Right lung (tissue), 5 donors: Measurements from ENCODE around the gene ZNF808. TPM values are rescaled to one million over a fixed set of nuclear protein-coding genes. Genes with fewer than 3 reads are reported as not detected.
A peak's percentile ranks its signal among the peaks of the same experiment; 100 is the strongest.
"Not testable (repeated sequence)": the region's sequence is repeated elsewhere in the genome, so short reads cannot be mapped to it uniquely, and the experiment has no call there.

Source experiments
- DNase-seq, 2 donors: peaks; one replicate each; pipeline ENCODE4 v3.0.0-alpha.2; 2013
- polyA plus RNA-seq, 5 donors: library from polyadenylated mRNA; unstranded; fragments of 120-200 nt; gene quantifications; one replicate each; pipeline versions ENCODE4 v1.2.1 to v1.2.3, GENCODE V29; 2013; ENCODE audit warnings: inconsistent platforms in 1 of 5, low replicate concordance in 1 of 5; ENCODE audit not compliant: insufficient read length in 5 of 5, insufficient read depth in 1 of 5

Gene ZNF808
- polyA plus RNA-seq, 5 donors = 7.8 to 18.4 (median 16.5) TPM

GRCh38 chr19:52535385-52535770 is 7.9 kb downstream of the ZNF808 start:
- DNase-seq = not testable (repeated sequence)

DNA sequence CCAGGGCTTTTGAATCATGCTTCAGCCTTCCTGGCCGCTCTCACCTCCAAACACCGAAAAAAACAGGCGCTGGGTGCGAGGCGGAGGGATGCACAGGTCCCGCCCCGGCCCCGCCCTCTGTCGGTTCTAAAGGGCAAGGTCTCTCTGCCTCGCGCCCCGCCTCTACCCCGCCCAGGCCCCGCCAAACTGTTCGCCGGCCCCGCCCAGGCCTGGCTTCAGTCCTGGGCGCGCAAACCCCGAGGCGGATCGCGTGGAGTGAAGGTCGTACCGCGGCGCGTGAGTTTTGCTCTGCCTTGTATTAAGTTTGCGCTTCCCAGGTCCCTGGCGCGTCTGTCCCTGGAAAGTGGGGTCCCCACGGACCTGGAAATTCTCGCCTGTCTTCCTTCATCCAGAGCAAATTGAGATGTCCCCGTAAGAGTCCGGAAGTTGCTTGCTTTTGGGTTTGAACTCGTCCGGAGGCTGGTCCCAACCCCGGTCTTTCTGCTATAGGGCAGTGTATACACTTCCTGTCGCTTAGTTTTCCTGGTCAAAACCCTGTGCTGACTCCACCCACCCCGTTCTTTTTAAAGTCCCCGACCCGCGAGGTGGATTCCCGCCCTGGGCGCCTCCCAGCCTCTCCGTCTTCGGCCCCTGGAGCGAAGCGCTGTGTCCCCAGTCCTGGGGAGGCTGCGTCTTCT is 8.4 kb downstream of the ZNF808 start:
- DNase-seq = peak; percentile 74 to 81

GRCh38 chr19:52536448-52536800 is 9.0 kb downstream of the ZNF808 start:
- DNase-seq = peak in 1 of 2 donors; percentile 1

GRCh38 chr19:52538815-52539214 is 11.3 kb downstream of the ZNF808 start:
- not testable (repeated sequence) for DNase-seq

DNA sequence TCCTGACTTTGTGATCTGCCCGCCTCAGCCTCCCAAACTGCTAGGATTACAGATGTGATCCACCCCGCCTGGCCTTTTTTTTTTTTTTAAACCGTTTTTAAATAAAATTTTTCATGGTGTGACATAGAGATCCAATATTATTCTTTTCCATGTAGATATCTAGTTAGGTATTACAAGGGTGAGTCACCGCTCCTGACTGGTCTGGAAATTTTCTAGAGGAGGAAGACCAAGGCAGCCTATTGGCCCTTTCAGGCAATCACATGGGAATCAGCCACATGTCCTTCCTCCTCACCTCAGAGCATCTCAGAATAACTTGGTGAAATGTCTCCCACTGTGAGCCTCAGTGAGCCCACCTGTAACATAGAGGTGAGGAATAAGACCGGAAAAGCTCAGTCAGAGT is 13.7 kb downstream of the ZNF808 start:
- DNase-seq = not testable (repeated sequence)

DNA sequence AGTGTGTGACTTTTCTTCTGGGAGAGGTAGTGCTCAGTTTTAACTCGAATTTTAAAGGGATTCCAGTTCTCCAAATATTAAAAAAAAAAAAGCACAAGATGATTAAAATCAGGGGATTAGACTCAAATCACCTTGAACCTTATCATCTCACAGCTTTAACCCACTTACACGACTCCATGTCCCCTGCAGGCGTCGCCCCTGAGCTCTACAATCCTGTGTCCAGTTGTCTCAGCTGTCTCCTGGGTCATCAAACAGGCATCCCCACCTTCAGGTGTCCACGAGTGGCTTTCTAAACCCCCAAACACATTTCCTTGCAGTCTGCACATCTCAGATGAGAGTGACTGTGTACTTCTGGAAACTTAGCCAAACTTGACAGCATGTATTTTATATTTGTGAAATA is 14.1 kb downstream of the ZNF808 start:
- no peak for DNase-seq

- DNase-seq = not testable (repeated sequence)
These were observed 15.1 kb downstream of the ZNF808 start for GRCh38 chr19:52542541-52542940.

- DNase-seq = no peak
These were observed 15.7 kb downstream of the ZNF808 start for GRCh38 chr19:52542984-52543664.

DNA sequence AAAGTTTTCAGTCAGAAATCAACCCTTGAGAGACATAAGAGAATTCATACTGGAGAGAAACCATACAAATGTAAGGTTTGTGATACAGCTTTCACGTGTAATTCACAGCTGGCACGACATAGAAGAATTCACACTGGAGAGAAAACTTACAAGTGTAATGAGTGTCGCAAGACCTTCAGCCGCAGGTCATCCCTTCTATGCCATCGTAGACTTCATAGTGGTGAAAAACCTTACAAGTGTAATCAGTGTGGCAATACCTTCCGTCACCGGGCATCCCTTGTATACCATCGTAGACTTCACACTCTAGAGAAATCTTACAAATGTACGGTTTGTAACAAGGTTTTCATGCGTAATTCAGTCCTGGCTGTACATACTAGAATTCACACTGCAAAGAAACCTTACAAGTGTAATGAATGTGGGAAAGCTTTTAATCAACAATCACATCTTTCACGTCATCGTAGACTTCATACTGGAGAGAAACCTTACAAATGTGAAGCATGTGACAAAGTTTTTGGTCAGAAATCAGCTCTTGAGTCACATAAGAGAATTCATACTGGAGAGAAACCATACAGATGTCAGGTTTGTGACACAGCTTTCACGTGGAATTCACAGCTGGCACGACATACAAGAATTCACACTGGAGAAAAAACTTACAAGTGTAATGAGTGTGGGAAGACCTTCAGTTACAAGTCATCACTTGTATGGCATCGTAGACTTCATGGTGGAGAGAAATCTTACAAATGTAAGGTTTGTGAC is 26.9 kb downstream of the ZNF808 start:
- DNase-seq = no peak

GRCh38 chr19:52557231-52557995 is 29.9 kb downstream of the ZNF808 start:
- no peak for DNase-seq

DNA sequence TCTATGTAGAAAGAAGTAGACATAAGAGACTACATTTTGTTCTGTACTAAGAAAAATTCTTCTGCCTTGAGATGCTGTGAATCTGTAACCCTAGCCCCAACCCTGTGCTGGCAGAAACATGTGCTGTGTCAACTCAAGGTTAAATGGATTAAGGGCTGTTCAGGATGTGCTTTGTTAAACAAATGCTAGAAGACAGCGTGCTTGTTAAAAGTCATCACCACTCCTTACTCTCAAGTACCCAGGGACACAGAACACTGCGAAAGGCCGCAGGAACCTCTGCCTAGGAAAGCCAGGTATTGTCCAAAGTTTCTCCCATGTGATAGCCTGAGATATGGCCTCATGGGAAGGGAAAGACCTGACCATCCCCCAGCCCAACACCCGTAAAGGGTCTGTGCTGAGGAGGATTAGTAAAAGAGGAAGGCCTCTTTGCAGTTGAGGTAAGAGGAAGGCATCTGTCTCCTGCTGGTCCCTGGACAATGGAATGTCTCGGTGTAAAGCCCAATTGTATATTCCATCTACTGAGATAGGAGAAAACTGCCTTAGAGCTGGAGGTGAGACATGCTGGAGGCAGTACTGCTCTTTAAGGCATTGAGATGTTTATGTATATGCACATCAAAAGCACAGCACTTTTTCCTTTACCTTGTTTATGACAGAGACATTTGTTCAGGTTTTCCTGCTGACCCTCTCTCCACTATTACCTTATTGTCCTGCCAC is 31.4 kb downstream of the ZNF808 start:
- DNase-seq = not testable (repeated sequence)

- DNase-seq = not testable (repeated sequence)
These were observed 34.1 kb downstream of the ZNF808 start for GRCh38 chr19:52561611-52562010.

DNA sequence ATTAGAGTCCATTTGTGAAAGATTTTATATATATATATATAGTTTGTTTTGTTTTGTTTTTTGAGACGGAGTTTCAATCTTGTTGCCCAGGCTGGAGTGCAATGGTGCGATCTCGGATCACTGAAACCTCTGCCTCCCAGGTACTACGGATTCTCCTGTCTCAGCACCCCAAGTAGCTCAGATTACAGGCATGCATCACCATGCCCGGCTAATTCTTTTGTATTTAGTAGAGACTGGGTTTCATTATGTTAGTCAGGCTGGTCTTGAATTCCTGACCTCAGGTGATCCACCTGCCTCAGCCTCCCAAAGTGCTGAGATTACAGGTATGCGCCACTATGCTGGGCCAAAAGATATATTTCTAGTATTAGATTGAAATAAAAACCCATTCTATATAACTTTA is 38.7 kb downstream of the ZNF808 start:
- no peak for DNase-seq

DNA sequence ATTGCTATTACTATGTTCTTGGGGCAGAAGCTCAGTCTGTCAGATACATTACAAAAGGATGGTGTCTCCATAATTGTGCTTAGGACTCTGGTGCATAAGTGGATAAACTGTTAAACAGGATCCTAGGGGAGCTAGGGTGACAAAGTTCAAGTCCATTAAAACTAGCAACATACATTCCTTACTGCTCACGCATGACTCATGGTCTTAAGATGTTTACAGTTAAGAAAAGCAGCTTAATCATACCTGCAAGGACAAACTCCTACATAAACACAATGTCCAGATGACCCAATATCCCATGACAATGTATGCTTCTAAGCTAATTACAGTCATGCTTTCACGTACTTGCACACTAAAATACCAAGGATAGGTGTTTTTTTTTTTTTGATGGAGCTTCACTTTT is 39.1 kb downstream of the ZNF808 start:
- no peak for DNase-seq

DNA sequence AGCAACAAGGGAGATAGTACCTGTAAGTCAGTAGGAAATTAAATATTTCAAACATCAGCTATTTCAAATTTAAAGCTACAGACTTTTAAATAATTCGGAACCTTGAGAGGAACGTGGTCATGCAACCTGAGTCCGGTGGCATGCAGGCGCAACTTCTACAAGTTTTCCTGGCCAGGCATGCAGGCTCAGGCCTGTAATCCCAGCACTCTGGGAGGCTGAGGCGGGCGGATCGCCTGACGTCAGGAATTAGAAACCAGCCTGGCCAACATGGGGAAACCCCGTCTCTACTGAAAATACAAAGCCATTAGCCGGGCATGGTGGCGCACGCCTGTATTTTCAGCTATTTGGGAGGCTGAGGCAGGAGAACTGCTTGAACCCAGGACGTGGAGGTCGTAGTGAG is 40.5 kb downstream of the ZNF808 start:
- DNase-seq = no peak

GRCh38 chr19:52569638-52569999 is 42.2 kb downstream of the ZNF808 start:
- DNase-seq = peak in 1 of 2 donors; percentile 37

- peak; percentile 93 for DNase-seq
These were observed 42.8 kb downstream of the ZNF808 start, which contains the start of gene ZNF701 for GRCh38 chr19:52570000-52570861. Gene ZNF701, plus strand, starts transcription at chr19:52570287. Its CDS starts 3,861 bp downstream, at chr19:52574148.

DNA sequence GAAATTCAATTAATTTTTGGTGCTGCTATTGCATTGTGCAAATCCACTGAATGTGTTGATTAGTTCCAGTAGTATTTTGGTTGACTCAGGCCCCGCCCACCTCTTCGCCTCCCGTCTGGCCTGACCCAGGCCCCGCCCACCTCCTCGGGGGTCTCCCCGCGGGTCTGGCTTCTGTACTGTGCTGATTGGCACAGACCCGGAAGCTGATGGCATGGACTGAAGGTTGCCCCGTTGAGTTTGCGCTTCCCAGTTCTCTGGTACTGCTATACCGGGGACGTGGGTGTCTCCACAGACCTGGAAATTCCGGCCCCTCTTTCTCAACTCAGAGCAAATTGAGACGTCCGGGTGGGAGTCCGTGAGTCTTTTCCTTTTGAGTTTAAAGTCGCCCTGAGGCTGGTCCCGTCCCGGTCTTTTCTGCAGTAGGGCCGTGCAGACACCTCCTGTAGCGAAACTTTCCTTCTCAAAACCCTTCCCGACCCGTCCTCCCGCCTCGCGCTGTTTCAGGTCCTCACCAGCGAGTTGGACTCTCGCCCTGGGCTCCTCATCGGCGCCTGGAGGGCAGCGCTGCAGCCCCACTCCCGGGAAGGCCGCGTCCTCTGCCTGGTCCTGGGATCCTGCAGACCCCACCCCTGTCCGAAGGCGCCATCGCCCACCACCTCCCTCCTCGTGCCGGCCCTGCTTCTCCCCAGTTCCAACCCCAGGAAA is 57.4 kb downstream of the ZNF808 start:
- DNase-seq = no peak

DNA sequence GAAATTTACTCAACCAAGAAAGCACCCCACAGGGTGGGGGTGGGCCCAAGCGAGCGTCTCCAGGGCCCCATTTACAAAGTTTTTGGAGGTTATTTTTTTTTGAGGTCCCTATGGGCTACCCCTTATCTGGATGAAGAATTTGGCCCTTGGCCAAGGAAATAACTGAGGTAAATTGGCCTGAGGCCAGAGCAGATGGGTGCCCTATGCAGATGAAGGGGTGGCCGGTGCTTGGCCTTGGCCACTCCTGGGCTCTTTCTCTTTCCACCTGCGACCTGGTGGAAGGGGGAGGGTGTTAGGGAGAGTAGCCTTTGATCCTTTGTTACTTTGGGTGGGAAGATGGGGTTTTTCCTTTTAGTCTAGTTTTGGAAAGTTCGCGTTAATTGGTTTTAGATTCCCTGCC is 58.1 kb downstream of the ZNF808 start:
- no peak for DNase-seq

GRCh38 chr19:52590728-52591127 is 63.3 kb downstream of the ZNF808 start:
- DNase-seq = no peak
